Endometrial microvascular endothelial cells (primary cell): ENCODE data around the gene RELA. TPM values are rescaled to one million over a fixed set of nuclear protein-coding genes. Genes with fewer than 3 reads are reported as not detected.
"Not testable (repeated sequence)": the region's sequence is repeated elsewhere in the genome, so short reads cannot be mapped to it uniquely, and the experiment has no call there.

Source experiments
- in situ Hi-C: cut with HindIII; loops from 2 replicates; pipeline ENCODE4 v1.10.0; 2017; ENCODE audit warnings: low sequenced_read_pairs, low pct_unique_long_range_greater_than_20kb; ENCODE audit errors: inconsistent ontology term
- total RNA-seq: library from RNA; depleted of rRNA; stranded (reverse); fragments of >200 nt; gene quantifications from one replicate; pipeline ENCODE4 v1.2.3, GENCODE V29; 2015; ENCODE audit errors: inconsistent ontology term

RELA gene
- total RNA-seq, result 69.7 TPM

DNA sequence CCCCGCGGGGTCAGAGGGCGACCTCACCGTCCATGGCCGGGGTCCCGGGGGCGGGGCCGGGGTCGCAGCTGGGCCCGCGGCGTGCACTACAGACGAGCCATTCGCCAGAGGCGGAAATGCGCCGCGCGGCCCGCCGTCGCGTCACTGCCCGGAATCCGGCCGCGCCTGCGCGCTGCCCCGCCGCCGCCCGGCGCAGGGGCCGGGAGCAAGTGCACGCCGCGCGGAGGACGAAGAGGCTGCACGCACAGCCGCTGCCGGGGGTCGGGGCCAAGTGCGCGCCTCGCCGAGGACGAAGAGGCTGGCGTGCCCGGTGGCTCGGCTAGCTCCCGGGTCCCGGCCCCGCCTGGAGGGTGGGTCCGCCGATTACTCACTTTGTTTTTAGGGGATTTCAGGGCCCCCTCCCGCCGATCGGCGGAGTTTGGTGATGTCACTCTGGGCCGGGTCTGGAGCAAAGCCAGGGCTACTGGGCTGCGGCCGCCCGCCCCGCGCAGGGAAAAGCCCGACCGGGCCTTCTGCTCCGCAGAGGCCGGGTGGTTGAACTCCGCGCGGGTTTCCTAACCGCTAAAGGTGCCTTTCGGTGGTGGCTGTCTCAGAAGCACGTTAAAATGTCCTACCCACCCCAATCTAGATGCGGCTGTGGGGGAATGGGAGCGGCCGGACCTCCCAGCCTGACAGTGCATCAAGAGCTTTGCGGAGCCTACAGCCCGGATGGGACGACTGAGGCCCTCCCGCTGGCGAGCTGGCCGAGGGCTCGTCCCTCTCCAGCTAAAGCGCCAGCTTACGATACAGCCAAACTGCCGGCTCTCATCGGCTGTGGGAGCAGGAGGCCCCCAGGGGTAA lies at the start of gene RELA:
Gene RELA (minus strand): TSS at position 118 of the 840 bp plus-strand sequence. CDS start 84 bp downstream, at position 34.
- in situ Hi-C loops, result no loop called here

DNA sequence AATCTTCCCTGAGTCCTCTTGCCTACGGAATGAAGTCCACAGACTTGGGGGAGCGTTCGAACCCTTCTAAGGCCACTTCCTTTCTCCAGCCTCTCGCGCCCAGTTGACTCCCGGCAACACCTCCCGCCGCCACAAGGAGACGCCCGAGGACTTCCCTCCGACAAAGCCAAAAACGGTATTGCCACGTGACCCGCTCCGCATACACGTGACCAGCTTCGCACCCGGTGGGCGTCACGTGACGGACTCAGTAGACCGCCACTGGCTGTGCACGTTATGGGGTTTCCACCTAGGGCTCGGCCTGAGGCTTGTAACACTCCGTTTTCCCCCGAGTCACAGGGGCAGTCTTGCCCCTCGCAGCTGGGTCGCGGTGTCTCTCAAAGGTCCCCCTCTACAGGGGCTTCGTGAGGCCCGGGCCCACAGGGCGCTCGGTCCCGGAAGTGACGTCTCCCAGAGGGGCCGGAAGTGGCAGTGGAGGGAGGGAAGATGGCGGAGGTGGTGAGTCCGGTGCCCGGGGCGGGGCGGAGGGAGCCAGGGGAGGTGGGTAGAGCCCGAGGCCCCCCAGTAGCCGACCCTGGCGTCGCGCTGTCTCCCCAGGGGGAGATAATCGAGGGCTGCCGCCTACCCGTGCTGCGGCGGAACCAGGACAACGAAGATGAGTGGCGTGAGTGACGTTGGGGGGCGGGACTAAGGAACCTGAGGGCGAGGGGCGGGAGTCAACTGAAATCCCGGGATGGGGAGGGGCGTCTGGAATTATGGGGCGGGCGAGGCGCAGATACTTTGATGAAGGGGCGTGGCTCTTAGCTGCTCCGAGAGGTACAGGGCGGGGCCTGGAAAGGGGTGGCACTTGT lies 49.3 kb upstream of the RELA start, which contains the start of gene KAT5:
Gene KAT5 (plus strand): TSS at position 468 of the 848 bp plus-strand sequence. CDS start 16 bp downstream, at position 484.
- in situ Hi-C loops, result no loop called here

DNA sequence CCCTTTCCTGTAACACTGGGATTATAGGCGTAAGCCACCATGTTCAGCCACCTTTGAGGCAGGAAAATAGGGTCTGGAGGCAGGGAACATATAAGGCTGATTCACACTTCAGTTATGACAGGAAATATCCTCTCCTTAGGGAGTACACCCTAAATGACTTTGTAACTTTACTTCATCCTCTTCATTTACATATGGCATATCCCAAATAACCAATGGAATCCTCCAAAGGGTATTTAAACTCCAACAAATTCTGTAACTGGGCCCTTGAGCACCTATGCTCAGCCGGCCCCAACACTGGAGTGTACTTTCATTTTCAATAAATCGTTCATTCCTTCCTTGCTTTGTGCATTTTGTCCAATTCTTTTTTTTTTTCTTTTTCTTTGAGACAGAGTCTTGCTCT lies 47.7 kb upstream of the RELA start:
- in situ Hi-C loops, result no loop called here

GRCh38 chr11:65709661-65710060 lies 46.9 kb upstream of the RELA start:
- in situ Hi-C loops, result no loop called here

DNA sequence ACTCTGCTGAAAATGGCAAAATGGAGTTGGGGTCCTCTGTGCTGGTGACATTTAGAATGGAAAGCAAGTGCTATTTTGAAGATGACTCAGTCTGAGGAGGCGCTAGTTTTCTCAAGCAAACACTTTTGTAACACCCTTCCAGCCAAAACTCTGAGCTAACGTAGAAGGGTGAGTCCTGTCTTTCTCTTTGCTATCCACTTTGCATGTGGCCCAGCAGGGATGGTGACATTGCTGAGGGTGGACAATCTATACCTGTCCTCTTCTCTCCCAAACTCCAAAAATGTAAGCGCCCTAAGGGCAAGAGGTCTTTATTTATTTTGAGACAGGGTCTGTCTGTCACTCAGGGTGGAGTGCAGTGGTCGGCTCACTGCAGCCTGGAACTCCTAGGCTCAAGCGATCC lies 45.7 kb upstream of the RELA start:
- in situ Hi-C loops, result no loop called here

DNA sequence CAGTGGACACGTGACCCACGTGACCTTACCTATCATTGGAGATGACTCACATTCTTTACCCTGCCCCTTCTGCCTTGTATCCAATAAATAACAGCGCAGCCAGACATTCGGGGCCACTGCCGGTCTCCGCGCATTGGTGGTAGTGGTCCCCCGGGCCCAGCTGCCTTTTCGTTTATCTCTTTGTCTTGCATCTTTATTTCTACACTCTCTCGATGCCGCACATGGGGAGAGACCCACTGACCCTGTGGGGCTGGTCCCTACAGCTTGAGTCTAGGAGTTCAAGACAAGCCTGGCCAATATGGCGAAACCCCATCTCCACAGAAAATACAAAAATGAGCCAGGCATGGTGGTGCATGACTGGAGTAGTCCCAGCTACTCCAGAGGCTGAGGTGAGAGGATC lies 44.3 kb upstream of the RELA start:
- in situ Hi-C loops, result not testable (repeated sequence)

- in situ Hi-C loops, result not testable (repeated sequence)
Observed at GRCh38 chr11:65706303-65706763, 43.6 kb upstream of the RELA start.

DNA sequence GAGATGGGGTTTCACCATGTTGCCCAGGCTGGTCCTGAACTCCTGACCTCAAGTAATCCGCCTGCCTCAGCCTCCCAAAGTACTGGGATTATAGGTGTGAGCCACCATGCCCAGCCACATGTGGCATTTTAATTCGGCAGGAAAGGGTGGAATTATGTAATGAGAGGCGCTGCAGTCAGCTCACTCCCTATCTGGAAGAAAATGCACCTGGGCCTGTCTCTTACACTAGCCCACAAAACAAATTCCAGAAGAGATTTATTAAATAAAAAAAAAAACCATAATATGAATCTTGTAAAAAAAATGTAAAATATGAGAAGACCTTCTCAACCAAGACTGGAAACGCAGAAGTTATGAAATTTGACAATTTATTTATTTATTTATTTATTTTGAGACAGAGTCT lies 41.1 kb upstream of the RELA start:
- in situ Hi-C loops, result no loop called here

DNA sequence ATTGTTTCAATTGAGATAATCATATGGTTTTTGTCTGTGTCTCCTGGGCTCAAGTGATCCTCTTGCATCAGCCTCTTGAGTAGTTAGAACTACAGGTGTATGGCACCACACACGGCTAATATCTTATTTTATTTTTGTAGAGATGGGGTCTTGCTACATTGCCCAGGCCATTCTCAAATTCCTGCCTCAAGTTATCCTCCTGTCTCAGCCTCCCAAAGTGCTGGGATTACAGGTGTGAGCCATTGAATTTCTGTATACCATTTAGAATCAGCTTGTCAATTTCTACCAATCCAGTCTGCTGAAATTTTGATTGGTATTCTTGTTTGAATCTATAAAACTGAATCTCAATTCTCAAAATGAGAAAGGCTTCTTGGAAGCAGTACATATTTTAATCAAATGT lies 39.0 kb upstream of the RELA start:
- in situ Hi-C loops, result no loop called here

- in situ Hi-C loops, result no loop called here
Observed at GRCh38 chr11:65700399-65700798, 37.7 kb upstream of the RELA start.

GRCh38 chr11:65699306-65699705 lies 36.6 kb upstream of the RELA start:
- in situ Hi-C loops, result no loop called here

DNA sequence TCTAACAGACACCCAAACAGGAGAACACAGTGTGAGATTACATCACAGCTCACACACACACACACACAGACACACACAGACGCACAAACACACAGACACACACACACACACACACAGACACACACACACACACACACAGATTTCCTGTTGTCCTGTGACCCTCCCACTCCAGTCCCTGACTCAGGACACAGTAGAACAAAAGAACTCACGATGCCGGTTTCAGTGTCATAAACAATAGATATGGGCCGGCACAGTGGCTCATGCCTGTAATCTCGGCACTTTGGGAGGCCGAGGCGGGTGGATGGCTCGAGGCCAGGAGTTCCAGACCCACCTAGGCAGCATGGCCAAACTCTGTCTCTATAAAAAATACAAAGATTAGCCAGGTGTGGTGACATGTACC lies 35.5 kb upstream of the RELA start:
- in situ Hi-C loops, result no loop called here

- in situ Hi-C loops, result no loop called here
Observed at GRCh38 chr11:65696802-65697552, 34.3 kb upstream of the RELA start.

- in situ Hi-C loops, result no loop called here
Observed at GRCh38 chr11:65695459-65696241, 32.9 kb upstream of the RELA start.

GRCh38 chr11:65692367-65692766 lies 29.7 kb upstream of the RELA start:
- in situ Hi-C loops, result no loop called here

DNA sequence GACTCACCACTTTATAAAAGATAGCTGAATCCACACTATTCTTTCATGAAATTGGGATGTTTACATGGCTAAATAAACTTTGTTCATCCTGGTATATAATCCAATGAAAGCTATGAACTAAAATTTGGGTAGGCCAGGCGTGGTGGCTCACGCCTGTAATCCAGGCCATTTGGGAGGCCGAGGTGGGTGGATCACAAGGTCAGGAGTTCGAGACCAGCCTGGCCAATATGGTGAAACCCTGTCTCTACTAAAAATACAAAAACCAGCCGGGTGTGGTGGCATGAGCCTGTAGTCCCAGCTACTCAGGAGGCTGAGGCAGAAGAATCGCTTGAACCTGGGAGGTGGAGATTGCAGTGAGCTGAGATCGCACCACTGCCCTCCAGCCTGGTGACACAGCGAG lies 29.1 kb upstream of the RELA start:
- in situ Hi-C loops, result not testable (repeated sequence)

- in situ Hi-C loops, result no loop called here
Observed at GRCh38 chr11:65685981-65686380, 23.3 kb upstream of the RELA start.

DNA sequence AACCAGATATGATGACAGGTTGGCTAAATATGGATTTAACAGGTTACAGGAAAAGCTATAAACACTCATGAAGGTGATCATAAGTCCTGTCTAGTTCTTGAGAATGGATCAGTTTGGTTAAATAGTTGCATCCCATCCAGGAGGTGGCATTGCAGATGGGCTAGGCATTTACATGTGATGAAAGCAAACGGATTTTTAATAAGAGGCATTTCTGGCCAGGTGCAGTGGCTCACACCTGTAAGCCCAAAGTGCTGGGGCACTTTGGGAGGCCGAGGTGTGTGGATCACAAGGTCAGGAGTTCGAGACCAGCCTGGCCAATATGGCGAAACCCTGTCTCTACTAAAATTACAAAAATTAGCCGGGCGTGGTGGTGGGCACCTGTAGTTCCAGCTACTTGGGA lies 20.8 kb upstream of the RELA start:
- in situ Hi-C loops, result not testable (repeated sequence)
